Hematopoietic multipotent progenitor cell treated with erythropoietin and hydrocortisone succinate and interleukin-3 and kit ligand, for 4 days (in vitro differentiated cells): ENCODE results near the gene ATP10A.

Experiments
- DNase-seq: peaks from one replicate; pipeline ENCODE4 v3.0.0-alpha.2; 2015

ATP10A gene

DNA sequence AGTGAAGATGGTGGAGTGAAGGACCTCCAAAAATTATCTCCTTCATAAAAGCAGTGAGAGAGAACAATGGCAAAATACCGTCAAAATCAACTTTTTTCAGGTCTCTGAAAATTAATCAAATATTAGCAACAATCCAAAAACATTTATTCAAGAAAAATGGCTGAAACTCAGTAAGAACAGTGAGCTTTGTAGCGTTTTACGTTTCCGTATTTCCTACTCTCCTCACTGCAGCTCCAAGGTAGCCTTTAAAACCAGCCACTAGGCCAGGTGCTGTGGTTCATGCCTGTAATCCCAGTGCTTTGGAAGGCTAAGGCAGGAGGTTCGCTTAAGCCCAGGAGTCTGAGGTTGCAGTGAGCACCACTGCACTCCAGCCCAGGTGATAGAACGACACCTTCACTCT is 38.5 kb downstream of the ATP10A start:
- no peak for DNase-seq

DNA sequence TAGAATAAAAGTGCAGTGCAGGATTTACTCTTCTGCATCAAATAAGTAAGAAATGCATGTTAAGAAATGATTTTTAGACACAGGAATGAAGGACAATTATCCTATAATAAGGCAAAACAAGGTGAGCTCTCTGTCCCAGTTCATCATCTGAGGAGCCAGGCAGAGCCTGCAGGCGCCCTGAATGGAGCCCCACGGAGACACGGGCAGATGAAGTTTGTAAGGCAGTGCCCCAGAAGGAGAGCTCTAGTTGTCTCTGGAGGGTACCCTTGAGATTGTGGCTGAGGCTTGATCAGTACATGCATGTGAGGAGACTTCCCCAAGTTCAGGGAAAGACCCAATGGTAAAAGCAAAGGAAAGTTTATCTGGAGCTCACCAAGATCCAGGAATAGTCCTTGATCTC is 50.3 kb downstream of the ATP10A start:
- DNase-seq, result no peak

DNA sequence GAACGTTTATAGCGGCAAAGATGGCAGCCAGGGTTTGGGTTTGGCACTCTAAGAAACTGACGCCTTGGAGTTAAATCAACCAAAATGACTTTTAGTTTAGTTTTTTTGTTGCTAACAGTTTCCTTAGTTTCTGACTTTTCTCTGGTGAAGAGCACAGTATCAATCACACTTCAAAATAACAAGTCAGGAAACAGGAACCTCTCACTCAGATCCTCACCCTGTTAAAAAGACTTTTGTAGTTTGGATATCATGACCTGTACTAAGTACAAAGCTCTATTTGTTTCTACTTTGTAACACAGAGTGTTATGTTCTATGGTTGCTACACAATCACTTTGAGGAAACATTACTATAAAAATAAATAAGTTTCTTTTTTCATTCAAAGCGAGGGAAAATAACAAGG is 51.1 kb downstream of the ATP10A start:
- no peak for DNase-seq

DNA sequence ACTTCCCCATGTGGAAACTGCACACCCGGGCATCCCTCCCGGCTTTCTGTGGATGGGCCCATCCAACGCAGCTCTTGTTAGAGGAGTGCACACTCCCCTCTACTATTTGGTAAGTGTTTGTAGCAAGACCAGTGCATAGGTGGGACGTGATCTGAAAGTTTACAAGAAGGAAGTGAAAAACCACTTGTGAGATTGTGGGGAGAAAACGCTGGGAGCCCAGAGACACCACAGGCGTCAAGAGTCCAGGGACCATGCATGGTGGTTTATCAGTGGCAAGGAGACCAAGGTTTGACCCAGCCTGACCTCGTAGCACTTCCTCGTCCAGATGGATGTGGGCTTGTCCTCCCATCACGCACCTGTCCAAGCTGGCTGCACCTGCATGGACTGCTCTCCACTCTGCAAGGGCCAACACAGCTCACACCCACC is 51.6 kb downstream of the ATP10A start:
- no peak for DNase-seq

- DNase-seq, result no peak
Measured at GRCh38 chr15:25810631-25811091, 52.5 kb downstream of the ATP10A start.

GRCh38 chr15:25810154-25810553 is 53.0 kb downstream of the ATP10A start:
- no peak for DNase-seq

DNA sequence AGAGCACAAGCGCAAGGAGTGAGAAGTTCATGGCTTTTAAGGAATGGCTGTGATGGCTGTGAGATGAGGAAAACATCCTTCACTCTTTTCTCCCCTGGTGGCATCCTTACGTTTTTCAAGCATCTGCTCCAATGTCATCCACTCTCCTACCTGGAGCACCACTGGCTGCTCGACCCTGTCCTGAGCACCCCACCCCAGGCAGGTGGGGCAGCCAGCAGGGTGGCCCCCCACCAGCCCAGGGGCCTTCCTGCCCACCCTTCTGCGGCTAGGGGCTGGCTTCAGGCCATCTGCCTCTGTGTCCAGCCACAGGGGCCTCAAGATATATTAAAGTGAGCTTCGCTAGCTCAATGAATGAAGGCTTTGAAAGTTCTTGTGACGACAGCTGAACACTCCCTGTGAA is 56.1 kb downstream of the ATP10A start:
- DNase-seq, result no peak

DNA sequence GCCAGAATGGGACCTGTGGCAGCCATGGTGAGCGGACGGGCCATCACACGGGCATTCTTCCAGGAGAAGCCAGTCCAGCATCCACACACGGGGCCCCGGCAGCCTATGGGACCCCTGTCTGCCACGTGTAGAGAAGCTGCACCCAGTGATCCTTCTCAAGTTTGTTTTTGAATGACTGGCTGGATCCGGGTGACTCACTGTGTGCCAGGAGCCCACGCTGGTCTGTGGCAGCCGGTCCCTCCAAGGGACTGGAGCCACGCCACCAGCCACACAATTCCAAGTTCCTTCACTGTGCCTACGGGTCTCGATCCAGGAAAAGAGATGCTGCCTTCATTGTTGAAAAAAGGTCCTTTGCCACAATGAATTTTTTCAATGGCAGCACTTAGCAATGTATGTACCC is 58.1 kb downstream of the ATP10A start:
- no peak for DNase-seq

- no peak for DNase-seq
Measured at GRCh38 chr15:25804451-25804850, 58.7 kb downstream of the ATP10A start.

GRCh38 chr15:25803541-25803940 is 59.6 kb downstream of the ATP10A start:
- no peak for DNase-seq

DNA sequence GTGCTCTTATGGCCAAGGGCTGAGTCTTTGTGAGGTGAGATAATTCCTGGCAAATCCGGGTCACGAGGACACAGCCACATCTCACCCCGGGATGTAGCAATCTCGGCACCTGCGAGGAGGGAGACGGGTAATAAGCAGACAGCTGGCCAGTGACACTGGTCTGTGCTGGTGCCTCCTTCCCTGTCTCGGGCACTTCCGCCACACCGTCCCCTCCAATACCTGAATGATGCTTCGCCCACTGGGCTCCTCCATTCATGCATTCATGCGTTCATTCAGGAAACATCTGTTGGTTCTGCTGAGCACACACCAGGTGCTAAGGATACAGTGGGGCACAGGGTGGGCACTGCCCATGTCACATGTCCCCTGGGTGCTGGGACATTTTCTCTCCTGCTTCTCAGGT is 60.1 kb downstream of the ATP10A start:
- DNase-seq, result no peak

GRCh38 chr15:25802285-25802830 is 60.8 kb downstream of the ATP10A start:
- DNase-seq, result no peak

DNA sequence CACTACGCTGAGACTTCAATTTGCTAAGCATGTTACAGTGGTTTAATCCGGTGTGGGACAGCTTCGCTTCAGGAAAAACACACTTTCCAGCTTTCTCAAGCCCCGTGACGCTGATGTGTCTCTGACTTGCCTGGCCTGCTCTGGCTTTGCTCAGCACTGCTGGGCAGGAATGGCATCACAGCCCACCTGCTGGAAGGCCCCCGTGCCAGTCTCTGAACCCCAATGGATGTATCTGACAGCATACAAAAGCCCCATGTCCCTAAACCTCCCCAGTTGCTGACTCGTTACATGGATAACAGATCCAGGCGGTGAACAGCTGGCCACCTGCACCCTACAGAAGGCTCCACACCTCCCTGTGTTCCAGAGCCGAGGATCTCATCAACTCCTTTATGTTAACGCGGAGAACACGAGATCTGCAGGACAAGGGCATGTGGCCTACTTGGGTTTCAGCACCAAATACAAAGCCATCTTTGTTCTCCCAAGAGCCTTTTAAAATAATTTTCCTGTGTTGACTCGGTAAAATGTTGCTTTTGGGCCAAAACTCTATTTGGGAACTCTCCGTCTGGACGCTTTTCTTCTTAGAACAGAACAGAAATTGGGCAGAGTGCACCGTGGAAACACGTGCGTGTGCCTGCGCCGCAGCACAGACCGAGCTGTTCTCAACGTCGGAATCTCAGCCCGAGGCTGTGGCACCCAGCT is 61.4 kb downstream of the ATP10A start:
- DNase-seq, result no peak

DNA sequence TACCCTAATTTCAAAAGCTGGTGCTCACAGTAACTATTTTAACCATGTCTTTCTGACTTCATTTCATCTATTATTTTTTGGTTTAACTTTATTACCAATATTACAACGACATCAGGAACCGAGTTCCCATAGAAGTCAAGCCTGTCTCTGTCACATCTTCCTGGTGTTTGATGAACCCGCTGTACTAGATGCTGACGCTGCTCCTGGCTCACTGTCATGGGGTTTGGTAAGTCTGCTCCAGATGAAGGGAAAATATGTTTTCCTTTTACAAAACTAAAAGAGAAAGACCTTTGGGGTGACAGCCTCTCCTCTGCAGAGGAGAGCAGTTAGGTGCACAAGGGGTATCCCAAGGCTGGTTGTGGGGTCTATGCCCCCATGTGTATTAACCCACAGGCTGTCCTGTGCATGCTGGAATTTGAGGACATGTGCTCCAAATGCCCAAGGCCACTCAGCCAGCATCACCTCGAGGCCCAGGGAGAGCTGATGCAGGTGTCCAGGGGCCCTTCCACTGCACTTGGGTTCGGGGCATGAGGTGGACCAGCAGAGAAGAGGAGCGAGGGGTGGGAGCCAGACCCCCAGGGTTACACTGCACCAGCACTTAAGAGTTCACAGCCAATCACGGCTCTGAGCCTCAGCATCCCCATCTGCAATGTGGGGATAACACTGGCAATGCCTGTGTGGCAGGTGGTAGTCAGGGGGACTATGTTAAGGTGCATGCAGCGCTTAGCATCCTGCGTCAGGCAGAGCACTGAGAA is 62.2 kb downstream of the ATP10A start:
- no peak for DNase-seq

GRCh38 chr15:25799906-25800700 is 63.0 kb downstream of the ATP10A start:
- DNase-seq, result no peak

DNA sequence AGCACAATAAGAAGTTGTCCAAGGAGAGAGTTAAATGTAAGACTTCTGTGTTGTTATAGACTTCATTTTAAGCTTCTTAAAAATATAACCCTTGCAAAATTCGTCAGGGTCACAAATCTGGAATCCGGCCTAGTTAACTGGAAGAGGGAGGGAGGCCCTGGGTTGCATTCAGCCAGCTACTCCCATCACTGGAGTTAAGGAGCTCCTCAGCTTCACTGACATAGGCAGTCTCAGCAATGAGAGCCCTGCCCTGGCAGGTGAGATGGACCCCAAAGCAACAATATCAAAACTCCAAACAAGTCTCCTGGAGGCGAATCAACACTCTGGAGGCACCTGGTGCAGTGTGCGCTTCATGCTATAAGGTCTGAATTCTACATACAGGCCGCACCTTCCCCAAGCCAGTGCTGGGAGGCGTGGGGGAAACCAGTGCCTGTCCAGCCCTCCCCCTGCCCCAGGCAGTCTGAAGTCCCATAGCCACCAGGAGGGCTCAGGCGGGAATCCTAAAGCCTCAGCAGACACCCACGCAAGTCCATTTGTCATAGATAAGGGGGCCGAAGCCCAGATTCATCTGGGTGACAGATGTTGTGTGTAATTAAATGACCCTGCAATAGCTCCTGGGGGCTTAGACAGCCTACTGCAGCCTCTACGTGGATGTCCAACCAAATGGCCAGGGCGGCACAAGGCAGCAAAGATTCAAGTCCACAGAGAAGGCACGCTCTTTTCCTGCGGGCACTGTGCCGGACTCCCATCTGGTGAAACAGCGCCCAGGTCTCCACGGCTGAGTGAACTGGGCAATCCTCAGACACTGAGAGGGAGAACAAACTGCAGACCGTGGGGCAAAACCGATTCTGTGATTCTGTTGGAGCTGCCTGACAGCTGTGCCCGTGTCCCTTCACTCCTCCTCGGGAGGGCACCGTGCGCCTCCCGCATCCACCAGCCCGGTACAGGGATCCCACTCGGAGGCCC is 64.9 kb downstream of the ATP10A start:
- no peak for DNase-seq

- no peak for DNase-seq
Measured at GRCh38 chr15:25797511-25797935, 65.6 kb downstream of the ATP10A start.

DNA sequence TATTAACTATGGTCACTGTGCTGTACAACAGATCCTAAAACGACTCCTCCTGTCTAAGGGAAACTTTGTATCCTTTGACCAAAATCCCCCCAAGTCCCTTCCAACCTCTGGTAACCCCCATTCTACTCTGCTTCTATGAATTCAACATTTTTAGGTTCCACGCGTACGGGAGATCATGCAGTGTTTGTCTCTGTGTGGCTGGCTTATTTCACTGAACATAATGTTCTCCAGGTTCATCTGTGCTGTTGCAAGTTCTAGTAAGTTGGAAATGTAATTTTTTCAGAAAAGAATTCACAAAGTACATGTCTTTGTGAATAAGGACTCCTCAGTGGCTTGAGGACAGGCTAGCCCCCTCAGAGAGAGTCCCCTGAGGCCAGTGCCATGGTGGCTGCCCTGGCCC is 66.1 kb downstream of the ATP10A start:
- DNase-seq, result no peak

DNA sequence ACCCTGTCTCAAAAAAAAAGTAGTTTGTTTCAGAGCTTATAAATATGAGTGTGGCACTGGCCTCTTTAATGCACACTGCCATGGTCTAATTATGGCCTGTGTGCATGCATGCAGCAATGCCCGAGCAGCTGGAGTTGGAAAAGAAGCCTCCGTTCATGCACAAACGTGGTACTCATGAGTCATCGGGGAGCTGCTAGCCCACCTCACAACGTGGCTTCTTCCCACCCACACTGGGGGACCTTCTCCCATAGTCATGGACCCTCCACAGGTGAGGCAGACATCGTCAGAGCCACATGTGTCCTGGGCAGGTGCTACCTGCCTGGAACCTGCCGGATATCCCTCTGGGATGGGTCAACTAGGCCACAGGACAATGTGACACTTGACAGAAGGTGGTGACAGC is 66.7 kb downstream of the ATP10A start:
- DNase-seq, result no peak

GRCh38 chr15:25795712-25796111 is 67.4 kb downstream of the ATP10A start:
- DNase-seq, result peak; percentile 61

DNA sequence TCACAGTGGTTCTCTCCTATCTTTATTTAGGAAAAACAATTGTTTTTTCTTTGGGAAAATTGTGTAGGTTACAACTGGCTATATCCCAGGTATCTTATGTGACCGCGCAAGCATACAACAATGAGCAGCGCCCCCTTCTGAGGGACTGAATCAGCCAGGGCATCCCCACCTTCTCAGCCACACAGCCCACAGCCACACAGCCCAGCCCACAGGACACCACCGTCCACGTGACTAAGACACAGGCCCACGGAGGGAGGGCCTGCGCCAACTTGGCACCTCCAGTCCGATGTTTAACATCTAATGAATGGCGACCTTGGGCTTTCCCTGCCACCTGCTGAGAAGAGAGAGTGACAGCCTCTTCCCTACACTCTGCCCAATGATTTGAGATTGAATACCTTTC is 68.1 kb downstream of the ATP10A start:
- DNase-seq, result no peak
